Measurements from ENCODE around the gene MBNL2. TPM values are rescaled to one million over a fixed set of nuclear protein-coding genes. Genes with fewer than 3 reads are reported as not detected.
"Not testable (repeated sequence)": the region's sequence is repeated elsewhere in the genome, so short reads cannot be mapped to it uniquely, and the experiment has no call there.

The MBNL2 gene
- total RNA-seq, 1 donor from 2014 or later, result 78.3 TPM

GRCh38 chr13:97329331-97329730 is 107.2 kb downstream of the MBNL2 start:
- peak; percentile 60 for DNase-seq

- no peak for DNase-seq
Observed at GRCh38 chr13:97330448-97330847, 108.3 kb downstream of the MBNL2 start.

DNA sequence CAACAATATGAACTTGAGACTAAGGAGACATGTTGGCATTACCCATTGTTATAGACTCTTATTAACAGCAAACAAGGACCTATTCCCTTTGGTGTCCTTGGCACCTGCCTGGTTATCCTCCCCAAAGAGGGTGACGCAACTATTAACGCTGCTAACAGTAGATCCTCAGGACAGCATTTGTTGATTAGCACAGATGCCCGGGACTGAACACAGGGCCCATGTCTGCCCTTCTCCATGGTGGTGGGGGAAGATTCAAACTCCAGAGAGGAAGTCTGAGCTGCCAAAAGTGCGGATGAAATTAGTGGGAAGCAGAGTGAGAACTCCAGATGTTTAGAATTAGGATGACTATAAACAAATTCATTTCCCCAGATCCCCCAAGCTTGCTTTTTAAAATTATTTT is 110.6 kb downstream of the MBNL2 start:
- DNase-seq, result no peak

DNA sequence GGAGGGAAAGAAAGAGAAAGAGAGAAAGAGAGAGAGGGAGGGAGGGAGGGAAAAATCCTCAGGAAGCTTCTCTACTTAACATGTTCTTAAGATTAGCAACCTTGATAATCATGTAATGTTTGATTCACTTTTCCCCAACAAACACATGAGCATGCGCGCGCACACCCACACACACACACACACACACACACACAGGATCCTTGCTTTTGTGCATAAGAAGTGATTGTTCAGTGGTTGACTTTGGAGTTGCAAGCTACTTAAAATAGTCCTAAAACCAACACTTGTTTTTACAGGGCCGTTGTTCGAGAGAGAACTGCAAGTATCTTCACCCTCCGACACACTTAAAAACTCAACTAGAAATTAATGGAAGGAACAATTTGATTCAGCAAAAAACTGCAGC is 111.8 kb downstream of the MBNL2 start:
- peak; percentile 32 for DNase-seq

DNA sequence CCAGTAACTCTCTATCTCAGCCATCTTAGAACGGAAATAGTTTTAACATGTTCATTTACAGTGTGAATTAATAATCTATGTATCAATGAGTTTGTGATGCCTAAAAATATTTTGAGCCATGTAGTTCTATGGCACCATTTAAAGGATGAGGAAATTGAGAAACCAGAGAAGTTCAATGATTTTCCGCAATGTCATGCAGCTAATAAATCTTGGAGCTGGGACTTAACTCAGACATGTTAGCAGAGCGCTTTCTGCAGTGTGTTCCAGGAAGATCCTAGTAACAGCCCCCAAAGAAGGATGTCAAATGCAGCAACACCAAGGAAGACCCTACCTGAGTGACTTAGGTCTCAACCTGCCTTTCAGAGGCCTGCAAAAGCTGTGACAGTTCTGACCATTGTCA is 112.6 kb downstream of the MBNL2 start:
- no peak for DNase-seq

GRCh38 chr13:97335488-97336134 is 113.5 kb downstream of the MBNL2 start:
- DNase-seq, result peak; percentile 60

- DNase-seq, result no peak
Observed at GRCh38 chr13:97337985-97338499, 115.9 kb downstream of the MBNL2 start.

GRCh38 chr13:97338571-97338970 is 116.4 kb downstream of the MBNL2 start:
- DNase-seq, result no peak

DNA sequence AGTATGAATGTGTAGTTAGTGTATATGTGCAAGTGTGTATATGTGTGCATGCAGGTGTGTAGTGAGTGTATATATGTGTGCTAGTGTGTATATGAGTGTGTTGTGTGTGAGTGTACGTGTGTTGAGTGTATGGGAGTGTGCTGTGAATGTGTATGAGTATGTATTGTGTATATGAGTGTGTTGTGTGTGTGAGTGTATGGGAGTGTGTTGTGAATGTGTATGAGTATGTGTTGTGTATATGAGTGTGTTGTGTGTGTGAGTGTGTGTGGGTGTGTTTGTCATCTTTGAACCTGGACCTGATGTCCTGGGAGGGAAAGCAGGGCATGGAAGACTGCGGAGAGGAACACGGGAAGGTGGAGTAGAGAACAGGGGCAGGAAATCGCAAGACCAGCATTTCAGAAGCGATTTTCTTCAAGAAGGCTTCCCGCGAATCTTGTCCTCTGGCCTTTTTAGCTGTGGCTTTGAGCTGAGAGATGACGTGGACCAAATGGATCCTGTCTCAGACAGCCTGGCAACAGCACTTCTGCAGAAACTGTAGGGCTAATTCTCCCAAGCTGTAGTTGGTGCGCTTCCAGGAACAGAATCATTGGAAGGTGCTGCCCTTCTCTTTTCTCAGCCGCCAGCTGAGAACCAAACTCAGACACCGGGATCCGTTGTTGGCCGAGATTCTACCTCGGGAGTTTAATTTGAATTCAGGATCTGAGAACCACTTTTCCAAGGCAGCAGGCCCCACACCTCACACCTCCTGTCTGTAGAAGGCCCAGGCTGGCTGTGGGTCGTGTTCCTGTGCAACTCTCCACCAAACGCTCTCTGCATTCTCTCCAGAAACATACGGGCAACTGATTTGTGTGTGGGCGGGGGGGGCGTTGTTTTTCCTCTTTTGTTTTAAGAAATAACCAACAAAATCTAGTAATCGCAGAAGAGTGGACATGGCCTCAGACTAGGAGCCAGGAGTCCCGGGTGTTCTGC is 117.2 kb downstream of the MBNL2 start:
- peak; percentile 30 for DNase-seq

DNA sequence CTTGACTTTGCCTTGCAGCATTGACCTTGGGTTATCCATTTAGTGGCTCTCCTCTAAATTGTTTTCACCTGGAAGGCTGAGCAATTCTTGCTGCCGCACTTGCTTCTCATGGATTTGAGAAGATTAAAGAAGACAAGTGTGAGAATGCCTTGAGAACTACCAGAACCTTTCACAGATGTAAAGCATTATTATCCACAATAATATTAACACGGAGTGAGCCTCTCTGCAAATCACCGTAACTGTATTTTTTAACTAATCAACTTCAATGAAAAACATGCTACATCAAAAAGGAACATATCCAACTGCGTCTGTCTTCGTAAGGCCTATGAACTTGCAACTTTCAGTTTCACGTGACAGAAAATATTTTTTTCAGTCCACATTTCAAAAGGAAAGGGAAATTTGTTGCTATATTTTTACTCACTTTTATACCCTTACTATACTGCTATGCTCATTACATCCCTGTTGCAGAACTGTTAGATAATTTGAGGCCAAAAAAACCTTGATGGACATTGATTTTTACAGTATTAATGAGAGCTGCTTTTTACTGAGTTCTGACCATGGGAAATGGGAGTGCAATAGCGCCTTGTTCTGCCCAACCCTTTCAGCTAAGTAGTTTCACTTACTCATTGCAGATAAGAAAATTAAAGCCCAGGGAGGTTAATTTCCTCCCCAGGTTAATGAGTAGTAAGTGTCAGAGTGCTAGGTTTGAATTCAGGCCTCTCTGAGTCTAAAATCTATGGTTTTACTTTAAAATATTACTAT is 118.0 kb downstream of the MBNL2 start:
- DNase-seq, result no peak

- DNase-seq, result no peak
Observed at GRCh38 chr13:97341135-97341534, 119.0 kb downstream of the MBNL2 start.

GRCh38 chr13:97342136-97342535 is 120.0 kb downstream of the MBNL2 start:
- peak; percentile 45 for DNase-seq

- DNase-seq, result peak; percentile 13
Observed at GRCh38 chr13:97342936-97343335, 120.8 kb downstream of the MBNL2 start.

- peak; percentile 85 for DNase-seq
Observed at GRCh38 chr13:97344265-97345175, 122.4 kb downstream of the MBNL2 start.

DNA sequence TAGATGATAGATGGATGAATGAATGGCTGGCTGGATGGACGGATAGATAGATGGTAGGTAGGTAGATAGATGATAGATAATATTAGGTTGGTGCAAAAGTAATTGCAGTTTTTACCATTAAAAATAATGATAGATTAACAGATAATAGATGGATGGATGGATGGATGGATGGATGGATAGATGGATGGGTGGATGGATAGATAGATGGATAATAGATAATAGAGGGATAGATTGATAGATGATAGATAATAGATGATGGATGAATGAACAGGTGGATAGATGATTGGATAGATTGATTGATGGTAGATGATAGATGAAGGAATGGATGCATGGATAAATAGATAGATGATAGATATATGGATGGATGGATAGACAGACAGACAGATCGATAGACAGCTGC is 124.0 kb downstream of the MBNL2 start:
- DNase-seq, result no peak

- no peak for DNase-seq
Observed at GRCh38 chr13:97346561-97347254, 124.6 kb downstream of the MBNL2 start.

DNA sequence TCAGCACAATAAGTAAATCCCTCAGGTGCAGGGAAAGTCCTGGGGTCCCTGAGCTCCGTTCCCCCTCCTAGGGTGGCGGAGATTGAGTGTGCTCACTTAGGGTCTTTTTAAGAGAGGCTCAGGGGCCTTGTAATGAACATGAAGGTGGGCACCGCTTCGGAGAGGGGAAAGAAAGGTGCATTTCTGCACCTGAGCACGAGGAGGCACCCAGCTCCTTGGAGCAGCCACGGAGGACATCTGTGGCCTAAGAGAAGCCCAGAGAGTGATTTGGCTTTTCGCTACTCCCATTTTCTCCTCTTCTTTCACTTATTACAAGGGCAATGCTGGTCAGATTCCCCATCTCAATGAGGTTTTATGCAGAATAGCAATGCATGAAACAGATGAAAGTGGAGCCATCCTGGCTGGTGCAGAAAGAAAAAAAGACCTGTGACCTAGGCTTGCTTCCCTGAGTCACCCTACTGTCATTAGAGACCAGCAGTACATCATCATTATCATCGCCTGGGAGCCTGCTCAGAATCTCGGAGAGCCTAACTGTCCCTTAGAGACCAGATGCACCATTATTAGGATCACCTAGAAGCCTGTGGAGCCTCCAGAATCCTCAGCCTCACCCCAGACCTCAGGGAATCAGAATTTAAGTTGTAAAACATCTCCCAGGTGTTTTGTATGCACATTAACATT is 125.3 kb downstream of the MBNL2 start:
- DNase-seq, result no peak

- no peak for DNase-seq
Observed at GRCh38 chr13:97348569-97349100, 126.5 kb downstream of the MBNL2 start.

DNA sequence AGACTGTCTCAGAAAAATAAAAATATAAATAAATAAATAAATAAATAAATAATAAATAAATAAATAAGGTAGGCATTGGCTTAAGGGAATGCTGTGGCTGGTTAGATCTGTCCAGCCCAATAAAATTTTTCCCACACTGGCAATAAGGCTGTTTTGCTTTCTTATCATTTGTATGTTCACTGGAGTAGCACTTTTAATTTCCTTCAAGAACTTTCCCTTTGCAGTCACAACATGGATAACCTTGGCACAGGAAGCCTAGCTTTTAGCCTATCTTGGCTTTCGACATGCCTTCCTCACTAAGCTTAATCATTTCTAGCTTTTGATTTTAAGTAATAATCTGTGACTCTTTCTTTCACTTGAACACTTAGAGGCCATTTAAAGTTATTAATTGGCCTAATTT is 129.9 kb downstream of the MBNL2 start:
- not testable (repeated sequence) for DNase-seq

GRCh38 chr13:97352815-97353214 is 130.7 kb downstream of the MBNL2 start:
- DNase-seq, result peak; percentile 25

All from dermis blood vessel endothelial cell (primary cell).